KMS-11 (cell line): ENCODE data around the gene TUBA4A.

Experiments used
- H2AFZ ChIP-seq: fragments of 200-600 bp; sonication (generic); 2 replicates; pipeline ENCODE4 v1.6.1; 2016; ENCODE audit warnings: antibody characterized with exemption, mixed run types, low read depth
- H3K27ac ChIP-seq: fragments of 200-600 bp; sonication (generic); 2 replicates; pipeline ENCODE4 v1.6.1; 2016; ENCODE audit warnings: mild to moderate bottlenecking, mixed run types
- H3K27me3 ChIP-seq: fragments of 200-600 bp; sonication (generic); 2 replicates; pipeline ENCODE4 v1.6.1; 2017; ENCODE audit warnings: mild to moderate bottlenecking, low read depth, mixed run types, moderate library complexity; ENCODE audit not compliant: insufficient read depth
- H3K36me3 ChIP-seq: fragments of 200-600 bp; sonication (generic); 2 replicates; pipeline ENCODE4 v1.6.1; 2017; ENCODE audit warnings: mild to moderate bottlenecking, mixed run types; ENCODE audit not compliant: insufficient read depth
- H3K4me1 ChIP-seq: fragments of 200-600 bp; sonication (generic); 2 replicates; pipeline ENCODE4 v1.6.1; 2016; ENCODE audit warnings: mild to moderate bottlenecking, low read depth, mixed run types; ENCODE audit not compliant: poor library complexity, severe bottlenecking
- H3K4me2 ChIP-seq: fragments of 200-600 bp; sonication (generic); 2 replicates; pipeline ENCODE4 v1.7.0; 2016; ENCODE audit warnings: mild to moderate bottlenecking, mixed run types
- H3K4me3 ChIP-seq: fragments of 200-600 bp; sonication (generic); IDR thresholded peaks from 2 replicates; pipeline ENCODE4 v1.6.1; 2017; ENCODE audit warnings: low read depth, low read length, mixed read lengths; ENCODE audit not compliant: insufficient read depth
- H3K79me2 ChIP-seq: fragments of 200-600 bp; sonication (generic); 2 replicates; pipeline ENCODE4 v1.6.1; 2016; ENCODE audit warnings: low read depth, mixed run types; ENCODE audit not compliant: insufficient read depth
- H3K9ac ChIP-seq: fragments of 200-600 bp; sonication (generic); 2 replicates; pipeline ENCODE4 v1.6.1; 2016; ENCODE audit warnings: mild to moderate bottlenecking, mixed run types
- H4K20me1 ChIP-seq: fragments of 200-600 bp; sonication (generic); 2 replicates; pipeline ENCODE4 v1.6.1; 2016; ENCODE audit warnings: mild to moderate bottlenecking, mixed run types; ENCODE audit not compliant: insufficient read depth
- TF ChIP-seq, protein P1 (sequence below): fragments of 200-600 bp; sonication (generic); conservative IDR thresholded peaks from 2 replicates; pipeline ENCODE4 v1.6.1; 2017; ENCODE audit warnings: low read depth, mild to moderate bottlenecking, antibody characterized with exemption, low read length, moderate library complexity, mixed read lengths

Gene TUBA4A

GRCh38 chr2:219277703-219278654, 24.3 kb upstream of the TUBA4A start:
- H2AFZ ChIP-seq, result peak overlapping the region; percentile 90
- H3K9ac ChIP-seq, result peak overlapping the region; percentile 31; the same call in 1 of the 2 replicates
- peaks cover 28% of the 10 kb centered on the region for H3K4me1 ChIP-seq
- H3K79me2 ChIP-seq, result no peaks in the 10 kb centered on the region
- H3K36me3 ChIP-seq, result no peaks in the 10 kb centered on the region
- peak overlapping the region; percentile 80 for H3K4me2 ChIP-seq
- no peaks in the 10 kb centered on the region for H4K20me1 ChIP-seq
- H3K27ac ChIP-seq, result peak overlapping the region; percentile 80
- TF ChIP-seq, protein P1, sequence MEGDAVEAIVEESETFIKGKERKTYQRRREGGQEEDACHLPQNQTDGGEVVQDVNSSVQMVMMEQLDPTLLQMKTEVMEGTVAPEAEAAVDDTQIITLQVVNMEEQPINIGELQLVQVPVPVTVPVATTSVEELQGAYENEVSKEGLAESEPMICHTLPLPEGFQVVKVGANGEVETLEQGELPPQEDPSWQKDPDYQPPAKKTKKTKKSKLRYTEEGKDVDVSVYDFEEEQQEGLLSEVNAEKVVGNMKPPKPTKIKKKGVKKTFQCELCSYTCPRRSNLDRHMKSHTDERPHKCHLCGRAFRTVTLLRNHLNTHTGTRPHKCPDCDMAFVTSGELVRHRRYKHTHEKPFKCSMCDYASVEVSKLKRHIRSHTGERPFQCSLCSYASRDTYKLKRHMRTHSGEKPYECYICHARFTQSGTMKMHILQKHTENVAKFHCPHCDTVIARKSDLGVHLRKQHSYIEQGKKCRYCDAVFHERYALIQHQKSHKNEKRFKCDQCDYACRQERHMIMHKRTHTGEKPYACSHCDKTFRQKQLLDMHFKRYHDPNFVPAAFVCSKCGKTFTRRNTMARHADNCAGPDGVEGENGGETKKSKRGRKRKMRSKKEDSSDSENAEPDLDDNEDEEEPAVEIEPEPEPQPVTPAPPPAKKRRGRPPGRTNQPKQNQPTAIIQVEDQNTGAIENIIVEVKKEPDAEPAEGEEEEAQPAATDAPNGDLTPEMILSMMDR, result peak; percentile 95
- no peak overlapping the region for H3K4me3 ChIP-seq
- no peaks in the 10 kb centered on the region for H3K27me3 ChIP-seq

GRCh38 chr2:219274361-219274921, 20.7 kb upstream of the TUBA4A start:
- H3K4me1 ChIP-seq, result peaks cover 21% of the 10 kb centered on the region
- no peak overlapping the region for H3K4me2 ChIP-seq
- TF ChIP-seq, protein P1, result no peak
- no peaks in the 10 kb centered on the region for H3K36me3 ChIP-seq
- H3K79me2 ChIP-seq, result no peaks in the 10 kb centered on the region
- no peaks in the 10 kb centered on the region for H3K27me3 ChIP-seq
- H3K27ac ChIP-seq, result no peak overlapping the region
- H2AFZ ChIP-seq, result no peak overlapping the region
- H4K20me1 ChIP-seq, result no peaks in the 10 kb centered on the region
- H3K4me3 ChIP-seq, result no peak overlapping the region
- no peak overlapping the region for H3K9ac ChIP-seq

- no peak overlapping the region for H3K4me2 ChIP-seq
- TF ChIP-seq, protein P1, result no peak
- H4K20me1 ChIP-seq, result no peaks in the 10 kb centered on the region
- H3K27me3 ChIP-seq, result no peaks in the 10 kb centered on the region
- H3K4me3 ChIP-seq, result no peak overlapping the region
- no peaks in the 10 kb centered on the region for H3K79me2 ChIP-seq
- no peak overlapping the region for H3K9ac ChIP-seq
- no peak overlapping the region for H3K27ac ChIP-seq
- H2AFZ ChIP-seq, result no peak overlapping the region
- peaks cover 21% of the 10 kb centered on the region for H3K4me1 ChIP-seq
- H3K36me3 ChIP-seq, result no peaks in the 10 kb centered on the region
Observed at GRCh38 chr2:219273937-219274336, 20.2 kb upstream of the TUBA4A start.

- H3K27ac ChIP-seq, result no peak overlapping the region
- H4K20me1 ChIP-seq, result no peaks in the 10 kb centered on the region
- H3K27me3 ChIP-seq, result no peaks in the 10 kb centered on the region
- no peaks in the 10 kb centered on the region for H3K79me2 ChIP-seq
- no peak overlapping the region for H2AFZ ChIP-seq
- no peak overlapping the region for H3K4me2 ChIP-seq
- TF ChIP-seq, protein P1, result no peak
- H3K9ac ChIP-seq, result no peak overlapping the region
- no peak overlapping the region for H3K4me3 ChIP-seq
- H3K4me1 ChIP-seq, result peaks cover 12% of the 10 kb centered on the region
- no peaks in the 10 kb centered on the region for H3K36me3 ChIP-seq
Observed at GRCh38 chr2:219272995-219273394, 19.3 kb upstream of the TUBA4A start.
